Measurements from ENCODE around the gene DHX58.

GRCh38 chr17:42088736-42089135 lies 23.8 kb downstream of the DHX58 start:
- no peak for TF ChIP-seq CTCF (IDR thresholded peaks at IDR 0.05)
- TF ChIP-seq EZH2 (IDR thresholded peaks at IDR 0.05; ENCODE audit: borderline replicate concordance, insufficient read depth, low read depth, low read length, poor library complexity, severe bottlenecking) = no peak
